ENCODE results near the gene SLC37A1. TPM values are rescaled to one million over a fixed set of nuclear protein-coding genes. Genes with fewer than 3 reads are reported as not detected.
A peak's percentile ranks its signal among the peaks of the same experiment; 100 is the strongest.

The SLC37A1 gene
- total and polyA plus RNA-seq, 4 donors: 2.0 to 7.2 (median 4.3) TPM

DNA sequence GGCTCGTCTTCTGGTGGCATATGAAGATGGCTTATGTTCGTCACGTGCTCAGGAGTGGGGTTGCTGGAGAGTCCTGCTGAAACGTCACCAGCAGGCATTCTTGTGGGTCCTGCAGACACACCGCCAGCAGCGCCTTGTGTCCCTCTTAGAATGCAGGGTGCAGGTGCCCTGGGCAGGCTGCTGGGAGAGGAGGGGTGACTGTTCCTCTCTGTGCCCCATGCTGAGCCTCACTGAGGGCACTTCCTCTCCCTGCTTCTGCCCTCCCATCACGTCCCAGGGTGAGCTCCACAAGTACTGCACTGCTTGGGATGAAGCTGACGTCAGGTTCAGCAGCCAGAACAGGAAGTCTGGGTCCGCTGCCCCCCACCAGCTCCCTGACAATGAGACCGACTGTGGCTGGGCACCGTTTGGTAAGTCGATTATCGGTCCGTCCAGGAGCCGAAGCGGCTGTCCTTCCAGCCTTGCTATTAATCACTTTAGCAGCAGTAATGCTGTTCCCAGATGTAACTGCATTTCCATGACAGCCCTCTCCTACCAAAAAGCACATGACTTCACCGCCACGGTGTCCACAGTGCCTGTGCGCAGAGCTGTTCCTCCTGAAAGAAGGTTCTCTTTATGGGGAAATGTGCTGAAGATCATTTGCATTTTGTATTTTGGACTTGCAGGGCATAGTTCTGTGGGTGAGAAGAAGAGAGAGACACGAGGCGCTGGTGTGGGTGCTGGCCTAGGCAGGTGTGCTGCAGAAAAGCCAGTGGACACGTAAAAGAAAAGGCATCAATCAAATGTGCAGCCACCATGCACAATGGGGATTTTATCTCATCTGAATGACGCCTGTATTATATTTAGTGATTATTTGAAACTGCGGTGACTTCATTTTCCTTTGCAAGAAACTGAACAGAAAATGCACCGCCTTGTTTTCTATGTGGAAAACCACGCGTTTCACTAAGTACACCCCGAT, 21.0 kb downstream of the SLC37A1 start:
- 77% methylated on average over 28 of the region's 28 CpGs for WGBS
- DNase-seq (ENCODE audit: low spot score): no peak
- H3K9ac ChIP-seq (ENCODE audit: low read depth in 1 of 2, low read length in 2 of 2): no peak overlapping the region
- no peak overlapping the region for H3K4me3 ChIP-seq (ENCODE audit: low read depth in 1 of 3, low read length in 3 of 3)
- TF ChIP-seq HNF4A (conservative IDR thresholded peaks at IDR 0.05) (peak; percentile 57 to 59), SP1 (IDR thresholded peaks at IDR 0.05) (peak; percentile 8), EGR1 (IDR thresholded peaks at IDR 0.05; ENCODE audit: low read depth in 2 of 2) (no peak), NR2F2 (IDR thresholded peaks at IDR 0.05) (no peak), TAF1 (conservative IDR thresholded peaks at IDR 0.05) (no peak)
- H3K27ac ChIP-seq (ENCODE audit: low read depth in 1 of 2, low read length in 2 of 2): peak overlapping the region in 1 of 2 donors; percentile 50
- peaks cover 0 to 16% (median 4%) of the 10 kb centered on the region in 4 donors for H3K4me1 ChIP-seq (ENCODE audit: control insufficient read depth in 4 of 4, insufficient read depth in 4 of 4, low read length in 3 of 4)
- no peaks in the 10 kb centered on the region for H3K27me3 ChIP-seq (ENCODE audit: control insufficient read depth in 4 of 4, insufficient read depth in 4 of 4, low read length in 3 of 4)
- no peaks in the 10 kb centered on the region for H3K36me3 ChIP-seq (ENCODE audit: control insufficient read depth in 4 of 4, insufficient read depth in 3 of 4, low read depth in 1 of 4, low read length in 3 of 4)
- H3K9me3 ChIP-seq (ENCODE audit: control insufficient read depth in 4 of 4, low read length in 3 of 4): no peaks in the 10 kb centered on the region

DNA sequence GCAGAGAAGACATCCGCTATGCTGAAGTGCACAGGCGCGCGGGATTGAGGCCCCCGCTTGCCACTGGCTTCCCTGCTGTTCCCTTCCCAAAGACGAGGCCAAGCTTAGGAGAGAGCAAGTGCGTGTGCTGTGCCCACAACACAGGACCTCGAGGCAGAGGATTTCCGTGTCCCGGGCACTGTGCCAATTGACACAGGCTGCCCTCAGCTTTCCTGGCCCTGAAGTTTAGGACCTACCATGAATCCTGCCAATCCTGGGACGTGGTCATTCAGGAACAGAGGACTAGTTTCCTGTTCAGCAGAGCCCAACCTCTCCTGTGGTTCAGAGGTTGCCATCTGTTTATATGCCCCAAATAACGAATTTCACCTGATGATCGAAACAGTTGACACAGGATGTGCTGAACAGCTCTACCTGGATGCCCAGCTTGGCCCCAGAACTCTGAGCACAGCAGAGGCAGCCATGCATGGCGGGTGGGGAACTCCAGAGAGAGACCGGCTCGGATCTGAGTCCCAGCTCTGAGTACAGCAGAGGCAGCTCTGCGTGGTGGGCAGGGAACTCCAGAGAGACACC, 22.0 kb downstream of the SLC37A1 start:
- DNase-seq (ENCODE audit: low spot score): no peak
- Histone ChIP-seq H3K36me3 (ENCODE audit: control insufficient read depth in 4 of 4, insufficient read depth in 3 of 4, low read depth in 1 of 4, low read length in 3 of 4) (no peaks in the 10 kb centered on the region), H3K4me1 (ENCODE audit: control insufficient read depth in 4 of 4, insufficient read depth in 4 of 4, low read length in 3 of 4) (peaks cover 0 to 16% (median 4%) of the 10 kb centered on the region in 4 donors), H3K27me3 (ENCODE audit: control insufficient read depth in 4 of 4, insufficient read depth in 4 of 4, low read length in 3 of 4) (no peaks in the 10 kb centered on the region), H3K4me3 (ENCODE audit: low read depth in 1 of 3, low read length in 3 of 3) (no peak overlapping the region), H3K27ac (ENCODE audit: low read depth in 1 of 2, low read length in 2 of 2) (peak overlapping the region in 1 of 2 donors; percentile 55), H3K9me3 (ENCODE audit: control insufficient read depth in 4 of 4, low read length in 3 of 4) (no peaks in the 10 kb centered on the region), H3K9ac (ENCODE audit: low read depth in 1 of 2, low read length in 2 of 2) (no peak overlapping the region)
- 56% methylated on average over 17 of the region's 17 CpGs for WGBS
- TF ChIP-seq HNF4A (conservative IDR thresholded peaks at IDR 0.05) (peak; percentile 60 to 77), YY1 (IDR thresholded peaks at IDR 0.05) (peak; percentile 34), FOXA2 (IDR thresholded peaks at IDR 0.05) (peak; percentile 67), JUND (IDR thresholded peaks at IDR 0.05) (no peak), FOXA1 (IDR thresholded peaks at IDR 0.05) (peak; percentile 79), RAD21 (IDR thresholded peaks at IDR 0.05) (peak; percentile 31 to 47), TAF1 (conservative IDR thresholded peaks at IDR 0.05) (no peak), ZBTB33 (IDR thresholded peaks at IDR 0.05) (no peak), EGR1 (IDR thresholded peaks at IDR 0.05; ENCODE audit: low read depth in 2 of 2) (no peak), NR2F2 (IDR thresholded peaks at IDR 0.05) (no peak), HNF4G (IDR thresholded peaks at IDR 0.05) (no peak), RXRA (IDR thresholded peaks at IDR 0.05) (peak; percentile 76 to 79), SP1 (IDR thresholded peaks at IDR 0.05) (peak; percentile 77), GABPA (IDR thresholded peaks at IDR 0.05 in 1 of 2, conservative IDR thresholded peaks at IDR 0.05 in 1 of 2) (peak in 1 of 2 donors; percentile 55)
- TF ChIP-seq, protein P1, sequence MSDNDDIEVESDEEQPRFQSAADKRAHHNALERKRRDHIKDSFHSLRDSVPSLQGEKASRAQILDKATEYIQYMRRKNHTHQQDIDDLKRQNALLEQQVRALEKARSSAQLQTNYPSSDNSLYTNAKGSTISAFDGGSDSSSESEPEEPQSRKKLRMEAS (IDR thresholded peaks at IDR 0.05): peak; percentile 79
- TF ChIP-seq, protein P2, sequence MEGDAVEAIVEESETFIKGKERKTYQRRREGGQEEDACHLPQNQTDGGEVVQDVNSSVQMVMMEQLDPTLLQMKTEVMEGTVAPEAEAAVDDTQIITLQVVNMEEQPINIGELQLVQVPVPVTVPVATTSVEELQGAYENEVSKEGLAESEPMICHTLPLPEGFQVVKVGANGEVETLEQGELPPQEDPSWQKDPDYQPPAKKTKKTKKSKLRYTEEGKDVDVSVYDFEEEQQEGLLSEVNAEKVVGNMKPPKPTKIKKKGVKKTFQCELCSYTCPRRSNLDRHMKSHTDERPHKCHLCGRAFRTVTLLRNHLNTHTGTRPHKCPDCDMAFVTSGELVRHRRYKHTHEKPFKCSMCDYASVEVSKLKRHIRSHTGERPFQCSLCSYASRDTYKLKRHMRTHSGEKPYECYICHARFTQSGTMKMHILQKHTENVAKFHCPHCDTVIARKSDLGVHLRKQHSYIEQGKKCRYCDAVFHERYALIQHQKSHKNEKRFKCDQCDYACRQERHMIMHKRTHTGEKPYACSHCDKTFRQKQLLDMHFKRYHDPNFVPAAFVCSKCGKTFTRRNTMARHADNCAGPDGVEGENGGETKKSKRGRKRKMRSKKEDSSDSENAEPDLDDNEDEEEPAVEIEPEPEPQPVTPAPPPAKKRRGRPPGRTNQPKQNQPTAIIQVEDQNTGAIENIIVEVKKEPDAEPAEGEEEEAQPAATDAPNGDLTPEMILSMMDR (IDR thresholded peaks at IDR 0.05; ENCODE audit: low read depth, low read length, missing input control): no peak
- TF ChIP-seq, protein P3, sequence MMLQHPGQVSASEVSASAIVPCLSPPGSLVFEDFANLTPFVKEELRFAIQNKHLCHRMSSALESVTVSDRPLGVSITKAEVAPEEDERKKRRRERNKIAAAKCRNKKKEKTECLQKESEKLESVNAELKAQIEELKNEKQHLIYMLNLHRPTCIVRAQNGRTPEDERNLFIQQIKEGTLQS (IDR thresholded peaks at IDR 0.05): no peak
- TF ChIP-seq, protein P4, sequence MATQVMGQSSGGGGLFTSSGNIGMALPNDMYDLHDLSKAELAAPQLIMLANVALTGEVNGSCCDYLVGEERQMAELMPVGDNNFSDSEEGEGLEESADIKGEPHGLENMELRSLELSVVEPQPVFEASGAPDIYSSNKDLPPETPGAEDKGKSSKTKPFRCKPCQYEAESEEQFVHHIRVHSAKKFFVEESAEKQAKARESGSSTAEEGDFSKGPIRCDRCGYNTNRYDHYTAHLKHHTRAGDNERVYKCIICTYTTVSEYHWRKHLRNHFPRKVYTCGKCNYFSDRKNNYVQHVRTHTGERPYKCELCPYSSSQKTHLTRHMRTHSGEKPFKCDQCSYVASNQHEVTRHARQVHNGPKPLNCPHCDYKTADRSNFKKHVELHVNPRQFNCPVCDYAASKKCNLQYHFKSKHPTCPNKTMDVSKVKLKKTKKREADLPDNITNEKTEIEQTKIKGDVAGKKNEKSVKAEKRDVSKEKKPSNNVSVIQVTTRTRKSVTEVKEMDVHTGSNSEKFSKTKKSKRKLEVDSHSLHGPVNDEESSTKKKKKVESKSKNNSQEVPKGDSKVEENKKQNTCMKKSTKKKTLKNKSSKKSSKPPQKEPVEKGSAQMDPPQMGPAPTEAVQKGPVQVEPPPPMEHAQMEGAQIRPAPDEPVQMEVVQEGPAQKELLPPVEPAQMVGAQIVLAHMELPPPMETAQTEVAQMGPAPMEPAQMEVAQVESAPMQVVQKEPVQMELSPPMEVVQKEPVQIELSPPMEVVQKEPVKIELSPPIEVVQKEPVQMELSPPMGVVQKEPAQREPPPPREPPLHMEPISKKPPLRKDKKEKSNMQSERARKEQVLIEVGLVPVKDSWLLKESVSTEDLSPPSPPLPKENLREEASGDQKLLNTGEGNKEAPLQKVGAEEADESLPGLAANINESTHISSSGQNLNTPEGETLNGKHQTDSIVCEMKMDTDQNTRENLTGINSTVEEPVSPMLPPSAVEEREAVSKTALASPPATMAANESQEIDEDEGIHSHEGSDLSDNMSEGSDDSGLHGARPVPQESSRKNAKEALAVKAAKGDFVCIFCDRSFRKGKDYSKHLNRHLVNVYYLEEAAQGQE (IDR thresholded peaks at IDR 0.05): no peak

Measured in liver (tissue), 9 donors.